GM21390 (cell line): Measurements from ENCODE around the gene CASQ2.

ENCODE experiments used
- ATAC-seq: cut with Tn5 transposase; IDR thresholded peaks from one replicate; pipeline ENCODE4 v1.9.1; 2021; ENCODE audit not compliant: unreplicated experiment

CASQ2 gene

DNA sequence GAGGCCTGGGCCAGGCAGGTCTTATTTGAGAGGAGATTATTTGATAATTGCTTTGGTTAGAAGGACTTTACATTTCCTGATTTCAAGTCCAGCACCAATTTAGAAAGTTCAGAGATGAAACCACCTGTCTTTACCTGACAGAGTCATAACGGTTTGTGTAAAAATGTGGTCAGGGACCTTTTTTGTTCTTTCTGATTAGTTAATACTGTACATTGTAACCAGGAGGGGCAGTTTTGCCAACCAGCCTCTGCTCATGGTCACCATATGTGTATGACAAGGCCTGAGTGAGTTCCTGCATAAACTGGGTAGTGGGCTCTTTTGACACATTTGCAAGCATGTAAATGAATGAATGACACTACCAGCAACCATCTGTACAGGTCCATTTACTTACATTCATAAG lies 70.9 kb downstream of the CASQ2 start:
- ATAC-seq: no peak

DNA sequence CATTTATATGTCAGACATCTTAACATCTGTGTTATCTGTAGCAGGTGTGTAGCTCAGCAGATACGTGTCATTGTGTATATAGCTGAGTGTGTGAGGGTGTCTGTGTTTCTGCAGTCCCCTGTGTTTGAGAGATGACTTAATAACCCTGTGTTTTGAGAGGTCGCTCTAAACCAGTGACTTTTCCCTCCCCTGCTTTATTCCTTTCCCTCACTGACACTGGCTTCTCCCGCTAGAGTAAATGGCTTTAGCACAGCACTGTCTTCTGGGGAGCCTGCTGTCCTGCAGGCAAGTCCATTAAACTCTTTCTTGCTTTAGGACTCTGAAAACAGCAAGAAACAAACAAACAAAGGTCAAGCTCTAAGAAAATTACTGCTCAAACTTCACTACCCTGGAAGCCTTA lies 73.7 kb downstream of the CASQ2 start:
- ATAC-seq: no peak

DNA sequence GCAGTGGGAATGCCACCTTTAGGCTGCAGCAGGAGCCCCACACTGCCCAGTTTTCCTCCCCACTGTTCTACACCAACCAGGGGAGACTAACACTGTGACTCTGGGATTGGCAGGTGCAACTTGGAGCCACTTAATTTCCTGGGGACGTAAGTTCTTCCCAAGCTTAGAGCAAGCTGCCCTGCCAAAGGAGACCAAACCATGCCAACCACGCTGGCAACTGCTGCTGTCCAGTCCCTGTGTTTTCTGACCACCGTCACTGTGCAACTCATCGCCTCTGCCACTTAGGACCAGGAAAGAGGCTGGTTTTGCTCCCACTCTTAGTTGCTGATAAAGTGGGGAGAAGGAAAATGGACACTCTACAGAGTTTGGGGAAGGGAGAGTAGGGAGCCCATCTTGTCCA lies 76.3 kb downstream of the CASQ2 start:
- ATAC-seq: no peak

DNA sequence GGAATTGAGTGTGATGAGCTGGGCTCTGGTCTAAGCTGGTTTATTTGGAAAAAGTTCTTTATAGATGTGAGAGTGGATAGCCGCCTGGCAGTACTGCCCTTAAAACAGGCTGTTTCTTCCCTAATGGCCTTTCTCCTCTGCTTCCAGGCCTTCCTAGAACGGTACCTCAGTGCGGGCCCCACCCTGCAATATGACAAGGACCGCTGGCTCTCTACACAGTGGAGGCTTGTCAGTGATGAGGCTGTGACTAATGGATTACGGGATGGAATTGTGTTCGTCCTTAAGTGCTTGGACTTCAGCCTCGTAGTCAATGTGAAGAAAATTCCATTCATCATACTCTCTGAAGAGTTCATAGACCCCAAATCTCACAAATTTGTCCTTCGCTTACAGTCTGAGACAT lies 77.5 kb downstream of the CASQ2 start:
- ATAC-seq: no peak

DNA sequence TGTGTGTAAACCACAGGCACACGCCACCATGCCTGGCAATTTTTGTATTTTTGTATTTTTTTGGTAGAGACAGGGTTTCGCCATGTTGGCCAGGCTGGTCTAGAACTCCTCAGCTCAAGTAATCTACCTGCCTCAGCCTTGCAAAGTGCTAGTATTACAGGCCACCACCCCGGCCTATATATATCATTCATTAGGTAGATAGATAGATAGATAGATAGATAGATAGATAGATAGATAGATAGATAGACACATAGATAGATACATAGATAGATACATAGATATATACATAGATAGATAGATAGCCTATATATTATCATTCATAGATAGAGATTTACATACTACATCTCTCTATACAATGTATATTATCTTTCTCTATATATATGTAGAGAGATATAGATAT lies 80.8 kb downstream of the CASQ2 start:
- no peak for ATAC-seq

DNA sequence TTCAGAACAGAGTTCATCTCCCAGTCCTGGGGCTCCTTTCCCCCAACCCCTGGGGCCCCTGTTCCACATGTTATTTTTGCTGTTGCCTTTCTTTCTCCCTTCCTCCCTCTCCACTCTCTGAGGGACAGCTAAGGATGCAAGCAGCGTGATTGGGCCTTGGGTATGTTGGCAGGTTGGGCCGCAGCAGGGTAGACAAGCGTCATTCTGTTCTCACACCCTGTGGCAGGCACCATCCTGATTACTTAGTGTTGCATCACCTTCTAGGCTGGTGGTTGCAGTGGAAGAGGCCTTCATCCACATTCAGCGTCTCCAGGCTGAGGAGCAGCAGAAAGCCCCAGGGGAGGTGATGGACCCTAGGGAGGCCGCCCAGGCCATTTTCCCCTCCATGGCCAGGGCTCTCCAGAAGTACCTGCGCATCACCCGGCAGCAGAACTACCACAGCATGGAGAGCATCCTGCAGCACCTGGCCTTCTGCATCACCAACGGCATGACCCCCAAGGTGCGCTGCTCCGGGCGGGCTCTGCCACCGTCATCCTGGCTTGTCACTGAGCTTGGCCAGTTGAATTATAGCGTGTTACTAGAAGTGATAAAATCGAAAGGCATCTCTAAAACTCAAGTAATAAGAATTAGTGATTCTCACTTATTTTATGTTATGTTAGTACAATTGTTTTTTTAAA lies 83.3 kb downstream of the CASQ2 start:
- ATAC-seq: no peak

DNA sequence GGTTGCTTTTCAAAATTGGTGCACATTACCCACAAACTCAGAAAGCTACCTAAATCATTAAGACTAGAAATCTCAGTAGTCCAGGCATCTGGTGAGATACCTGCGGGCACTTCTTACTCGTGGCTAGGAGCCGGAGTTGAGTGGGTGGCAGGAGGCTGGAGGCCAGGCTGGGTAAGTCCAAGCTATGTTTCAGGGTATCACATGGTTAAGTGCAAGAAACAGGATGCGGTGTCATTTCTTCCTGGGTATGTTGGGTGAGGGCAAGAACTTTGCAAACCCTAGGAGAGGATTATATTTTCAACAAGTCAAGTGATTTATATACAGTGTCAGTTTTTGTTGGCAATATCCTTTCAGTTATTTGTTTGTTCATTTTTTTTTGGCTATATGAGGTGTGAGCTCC lies 85.7 kb downstream of the CASQ2 start:
- ATAC-seq: no peak

DNA sequence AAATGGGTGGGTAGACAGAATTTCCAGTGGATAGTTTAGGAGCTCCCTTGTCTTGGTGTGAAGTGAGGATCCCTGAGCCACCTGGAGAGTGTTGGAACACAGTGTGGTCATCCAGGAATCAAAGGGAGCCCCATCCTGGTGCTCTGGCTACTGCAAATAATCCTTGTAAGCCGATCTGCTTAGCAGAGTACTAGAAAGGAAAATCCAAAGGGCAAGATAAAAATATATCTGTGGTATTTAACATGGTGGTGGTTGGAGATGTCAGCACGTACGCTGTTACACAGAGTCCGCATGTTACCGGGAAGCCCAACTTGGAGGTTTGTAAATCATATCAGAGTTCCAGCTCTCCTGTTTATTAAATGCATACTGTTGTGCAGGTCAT lies 87.8 kb downstream of the CASQ2 start:
- ATAC-seq: no peak

DNA sequence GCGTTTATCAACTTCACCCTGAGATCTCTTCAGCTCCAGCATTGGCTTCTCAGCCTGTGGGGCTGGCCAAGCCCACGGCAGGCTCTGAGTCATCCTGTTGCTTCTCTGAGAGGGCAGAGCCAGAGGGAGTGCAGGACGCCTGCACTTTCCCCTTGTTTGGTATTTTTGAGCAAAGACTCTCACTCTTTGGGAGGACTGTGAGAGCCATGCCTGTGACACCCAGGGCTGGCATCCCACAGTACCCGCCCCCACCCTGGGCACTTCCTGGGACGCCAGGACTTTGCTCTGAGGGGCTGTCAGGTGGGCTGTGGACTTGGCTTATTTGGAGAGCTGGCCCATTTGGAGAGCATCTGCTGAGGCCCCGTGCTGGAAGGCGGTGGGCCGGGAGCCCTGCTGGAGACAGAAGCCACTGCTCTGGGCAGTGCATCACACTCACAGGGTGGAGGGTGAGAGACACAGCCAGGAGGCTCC lies 89.3 kb downstream of the CASQ2 start:
- no peak for ATAC-seq

DNA sequence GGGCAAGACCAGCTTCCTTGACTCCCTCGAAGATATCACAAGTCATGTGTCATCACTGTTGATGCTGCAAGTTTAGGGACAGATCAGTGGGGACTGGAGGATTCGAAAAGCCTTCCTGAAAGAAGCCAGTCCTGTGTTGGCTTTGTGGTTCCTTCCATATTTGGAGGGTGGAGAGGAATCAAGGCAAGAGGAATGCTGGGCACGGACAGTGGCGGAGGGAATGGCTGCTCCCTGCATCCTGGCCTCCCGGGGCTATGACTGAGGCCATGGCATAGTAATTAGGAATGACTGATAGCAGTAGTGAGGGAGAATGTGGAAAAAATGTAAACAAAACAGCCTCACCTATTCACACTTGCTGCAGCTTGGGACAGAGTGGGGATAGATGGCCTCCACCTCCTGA lies 90.4 kb downstream of the CASQ2 start:
- ATAC-seq: no peak

DNA sequence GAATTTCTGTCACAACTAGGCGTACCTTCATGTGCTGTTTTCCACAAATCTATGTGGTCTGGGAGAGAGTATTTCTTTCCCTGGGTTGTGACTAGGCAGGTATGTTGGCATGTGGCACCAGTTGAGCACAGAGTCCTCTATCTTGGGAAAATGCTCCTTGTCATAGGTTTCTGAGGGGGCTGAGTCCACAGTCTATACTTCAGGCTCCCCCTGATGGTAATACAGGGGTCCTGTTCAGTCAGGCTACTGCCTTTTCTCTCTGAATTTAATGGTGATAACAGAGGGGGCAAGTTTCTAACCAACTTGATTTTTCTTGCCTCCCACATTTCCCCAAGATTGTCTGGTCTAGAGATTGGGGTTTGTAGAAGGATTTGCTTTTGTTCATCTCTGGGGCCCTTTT lies 90.9 kb downstream of the CASQ2 start:
- ATAC-seq: no peak

DNA sequence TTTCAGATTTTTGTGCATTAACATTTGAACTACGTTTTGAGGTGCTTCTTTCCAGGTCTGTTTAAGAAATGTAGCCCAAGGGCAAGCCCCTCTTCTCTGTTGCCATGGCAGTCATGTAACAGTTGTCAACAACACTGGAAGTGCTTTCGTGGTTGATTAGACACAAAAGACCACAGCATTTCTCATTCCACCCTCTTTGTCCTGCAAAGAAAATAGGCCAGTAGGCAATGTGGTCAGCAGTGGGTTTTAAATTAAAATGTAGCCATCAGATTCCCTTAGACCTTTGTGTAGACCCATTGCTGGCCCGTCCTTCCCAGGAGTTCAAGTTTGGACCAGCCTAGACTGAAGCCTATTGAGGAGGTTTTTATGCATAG lies 91.3 kb downstream of the CASQ2 start:
- ATAC-seq: peak; percentile 55

DNA sequence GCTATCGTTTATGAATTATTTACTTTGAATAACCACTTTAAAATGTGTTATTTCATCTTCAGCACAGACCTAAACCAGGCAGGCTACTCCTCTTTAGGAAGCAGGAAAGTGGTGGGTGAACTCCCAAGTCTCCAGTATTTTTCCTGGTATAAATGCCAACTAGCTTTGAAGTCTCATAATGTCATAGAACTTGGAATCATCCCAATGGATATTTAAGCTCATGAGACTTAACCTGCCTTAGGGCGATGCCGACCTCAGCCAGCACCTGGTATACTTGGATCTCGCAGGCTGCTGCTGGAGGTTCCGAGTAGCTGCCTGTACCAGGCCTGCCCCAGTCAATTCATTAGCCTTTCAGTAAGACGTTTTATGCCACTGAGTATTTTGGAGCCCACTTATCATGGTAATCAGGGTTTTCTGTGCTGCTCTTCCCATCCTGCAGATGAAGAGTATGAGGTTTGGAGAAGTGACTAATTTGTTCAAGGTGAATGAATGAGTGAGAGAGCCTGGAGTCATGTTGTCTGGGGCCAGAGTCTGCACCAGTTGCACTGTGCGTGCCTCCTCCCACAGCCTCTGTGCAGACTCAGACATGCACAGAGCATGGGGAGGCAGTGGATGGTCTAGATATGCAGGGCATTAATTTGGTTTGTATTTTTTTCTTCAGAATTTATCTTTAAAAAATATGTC lies 91.9 kb downstream of the CASQ2 start:
- peak; percentile 29 for ATAC-seq

DNA sequence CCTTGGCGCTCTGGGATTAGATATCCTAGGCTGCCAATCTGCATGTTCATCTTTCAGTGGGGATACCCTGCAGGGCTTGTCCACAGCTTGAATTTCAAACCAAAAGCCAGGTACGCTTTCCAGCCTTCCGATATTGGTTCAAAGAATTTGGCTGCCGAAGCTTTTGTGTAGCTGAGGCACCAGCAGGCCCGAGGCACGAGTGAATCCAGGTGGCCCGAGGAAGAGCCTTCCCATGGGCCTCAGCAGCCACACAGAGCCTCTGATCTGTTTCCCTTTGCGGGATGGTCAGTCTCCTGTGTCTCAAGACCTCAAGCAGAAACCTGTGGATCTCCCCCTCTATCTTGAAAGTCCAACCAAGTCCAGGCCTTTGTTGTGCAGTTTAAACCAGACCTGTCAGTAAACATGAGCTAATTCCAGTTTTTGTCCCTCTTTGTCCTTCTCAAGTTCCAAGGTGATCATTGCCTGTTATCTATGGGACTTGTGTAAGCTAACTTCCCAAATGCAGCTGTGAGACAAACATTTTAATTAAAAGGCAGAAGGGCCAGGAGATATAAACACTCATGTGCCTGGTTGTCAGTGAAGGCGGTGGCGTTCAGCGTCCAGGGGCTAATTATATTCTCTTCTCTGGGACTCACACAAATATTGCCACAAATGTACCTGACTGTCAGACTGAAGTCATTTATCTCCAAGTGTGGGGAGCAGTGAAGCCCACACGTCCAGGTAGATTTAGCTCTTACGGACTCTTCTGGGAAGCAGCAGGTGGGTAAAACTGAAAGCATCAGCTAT lies 96.1 kb downstream of the CASQ2 start:
- no peak for ATAC-seq

DNA sequence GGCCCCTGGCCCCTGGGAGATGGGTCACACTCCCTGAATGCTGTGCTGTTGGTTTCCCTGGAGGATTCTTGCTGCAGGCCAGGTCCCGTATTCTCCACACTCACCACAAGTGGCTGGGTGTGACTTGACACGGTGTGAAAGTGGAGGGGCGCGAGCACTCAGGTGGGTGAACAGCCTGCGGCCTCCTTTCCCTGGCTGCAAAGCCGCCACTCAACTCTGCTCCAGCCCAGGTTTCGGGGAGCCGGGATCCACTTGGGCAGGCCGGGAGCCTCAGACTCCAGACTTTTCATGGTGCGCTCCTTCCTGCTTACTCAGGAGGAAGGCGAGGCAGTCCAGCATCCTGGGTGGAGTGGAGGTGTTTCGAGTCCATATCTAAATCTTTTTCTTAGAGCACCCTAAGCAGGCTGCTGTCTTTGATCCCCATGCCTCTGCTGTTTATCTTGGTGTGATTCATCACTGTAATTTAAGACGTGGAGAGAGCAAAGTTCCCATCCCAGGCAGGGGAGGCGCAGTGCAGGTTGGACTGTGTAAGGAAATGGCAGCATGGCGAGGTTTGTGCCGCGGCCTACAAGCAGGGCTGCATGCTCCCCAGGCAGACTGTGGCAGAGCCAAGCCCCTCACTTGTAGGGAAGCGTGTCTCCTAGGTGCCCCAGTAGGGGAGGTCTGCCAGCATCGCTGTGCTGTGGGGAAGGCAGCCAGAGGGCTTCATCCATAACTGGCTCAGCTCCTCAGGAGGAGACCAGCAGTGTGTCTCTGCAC lies 97.2 kb downstream of the CASQ2 start:
- no peak for ATAC-seq

DNA sequence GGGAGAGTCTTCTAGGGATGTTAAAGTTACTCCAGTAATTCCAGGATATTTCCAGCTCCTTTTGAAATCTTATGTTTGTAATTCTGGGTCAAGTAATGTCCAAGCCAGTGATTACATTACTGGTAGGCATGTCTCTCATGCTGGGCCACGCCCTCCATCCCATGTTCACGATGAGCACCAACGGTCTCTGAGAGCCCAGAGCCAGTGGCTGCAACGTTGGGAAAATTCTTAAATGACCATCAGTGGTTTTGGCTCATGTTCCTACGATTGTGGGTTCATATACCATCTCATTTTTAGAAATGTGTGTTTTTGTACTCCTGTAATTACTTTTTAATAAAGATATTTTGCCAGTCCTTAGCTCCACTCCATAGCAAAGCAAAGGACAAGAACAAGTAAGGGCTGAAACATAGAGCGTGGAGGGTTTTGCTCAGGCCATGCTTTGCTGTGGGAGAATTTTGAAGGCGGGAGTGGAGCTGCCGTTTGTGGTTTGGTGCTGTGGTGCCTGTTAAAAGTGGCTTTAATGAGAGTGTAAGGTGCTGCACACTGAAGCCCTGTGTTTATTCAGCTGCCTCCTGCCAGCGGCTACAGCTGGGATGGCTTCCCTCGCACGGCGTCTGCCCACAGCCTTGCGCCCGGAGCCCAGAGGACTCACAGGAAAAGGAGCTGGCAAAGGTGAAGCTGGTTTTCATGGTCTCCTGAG lies 97.9 kb downstream of the CASQ2 start:
- ATAC-seq: no peak

DNA sequence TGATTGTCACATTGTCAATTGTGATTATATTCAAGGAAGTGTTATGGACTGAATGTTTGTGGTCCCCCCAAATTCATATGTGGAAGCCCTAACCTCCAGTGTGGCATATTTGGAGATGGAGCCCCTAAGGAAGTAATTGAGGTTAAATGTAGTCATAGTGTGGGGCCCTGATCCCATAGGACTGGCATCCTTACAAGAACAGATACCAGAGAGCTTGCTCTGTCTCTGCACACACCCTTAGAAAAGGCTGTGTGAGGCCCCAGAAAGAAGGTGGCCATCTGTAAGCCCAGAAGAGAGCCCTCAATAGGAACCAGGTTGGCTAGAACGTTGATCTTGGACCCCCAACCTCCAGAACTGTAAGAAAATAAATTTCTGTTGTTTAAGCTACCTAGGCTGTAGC lies 98.6 kb downstream of the CASQ2 start:
- ATAC-seq: no peak

DNA sequence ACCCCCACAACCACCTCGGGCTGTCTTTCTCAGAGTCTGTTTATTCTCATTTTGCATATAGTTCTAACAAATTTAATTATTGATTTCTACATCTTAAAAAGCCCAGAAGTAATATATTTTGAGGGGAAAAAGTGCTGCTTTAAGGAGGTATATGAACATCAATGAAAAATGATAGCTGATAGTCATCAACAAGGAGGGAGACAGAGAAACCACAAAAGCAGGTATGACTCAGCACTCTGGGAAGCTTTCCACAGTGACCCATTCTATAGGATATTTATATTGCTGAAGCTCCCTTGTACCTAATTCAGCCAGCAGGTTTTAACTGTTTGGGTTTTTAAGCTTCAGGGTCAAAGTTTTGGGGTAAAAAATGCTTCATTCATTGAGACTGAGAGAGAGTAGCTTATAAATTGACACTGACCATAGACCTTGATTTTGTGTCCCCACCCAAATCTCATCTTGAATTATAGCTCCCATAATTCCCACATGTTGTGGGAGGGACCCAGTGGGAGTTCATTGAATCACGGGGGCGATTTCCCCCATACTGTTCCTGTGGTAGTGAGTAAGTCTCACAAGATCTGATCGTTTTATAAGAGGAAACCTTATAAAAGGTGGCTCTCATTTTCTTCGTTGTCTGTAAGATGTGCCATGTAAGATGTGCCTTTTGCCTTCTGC lies 99.4 kb downstream of the CASQ2 start:
- ATAC-seq: no peak

DNA sequence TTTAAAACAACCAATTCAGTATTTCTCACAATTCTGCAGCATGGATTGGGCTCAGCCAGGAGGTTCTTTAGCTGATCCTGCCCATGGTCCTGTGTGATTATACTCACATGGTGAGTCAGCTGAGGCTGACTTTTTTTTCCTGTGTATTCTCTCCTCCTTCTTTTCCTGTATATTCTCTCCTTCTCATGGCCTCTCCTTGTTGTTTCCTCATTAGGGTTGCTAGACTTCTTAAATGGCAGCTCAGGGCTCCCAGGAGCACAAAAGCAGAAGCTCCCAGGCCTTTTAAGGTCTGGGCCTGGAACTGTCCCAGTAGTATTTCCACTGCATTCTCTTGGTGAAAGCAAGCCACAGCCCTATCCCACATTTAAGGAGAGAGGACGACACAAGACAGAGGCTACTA lies 99.9 kb downstream of the CASQ2 start:
- ATAC-seq: no peak

DNA sequence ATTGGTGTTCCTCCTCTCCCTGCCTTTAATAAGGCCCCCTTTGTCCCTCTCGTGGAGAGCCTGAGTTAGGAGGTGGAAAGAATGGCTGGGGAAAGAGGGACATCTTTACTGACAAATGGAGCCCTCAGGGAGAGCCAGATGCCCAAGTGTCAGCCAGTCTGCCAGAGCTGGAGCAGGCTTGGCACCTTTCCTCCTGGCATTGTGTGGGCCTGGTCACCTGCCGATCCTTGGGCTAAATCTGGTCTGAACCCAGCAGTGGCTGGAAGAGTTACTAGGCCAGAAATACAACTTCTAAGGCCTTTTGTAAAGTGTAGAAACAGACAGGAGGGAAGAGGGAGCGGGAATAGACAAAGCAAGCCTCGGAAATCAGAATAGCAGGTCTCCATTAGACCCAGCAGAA lies 101.8 kb downstream of the CASQ2 start:
- ATAC-seq: no peak
